Kidney (tissue), 14 donors: Measurements from ENCODE around the gene HS3ST6. TPM values are rescaled to one million over a fixed set of nuclear protein-coding genes. Genes with fewer than 3 reads are reported as not detected.
"Not testable (repeated sequence)": the region's sequence is repeated elsewhere in the genome, so short reads cannot be mapped to it uniquely, and the experiment has no call there.

Experiments
- DNase-seq, 5 donors: peaks; one replicate each; pipeline ENCODE4 v3.0.0-alpha.2; 2013 to 2020
- FAIRE-seq: peaks from 2 replicates; lab custom pipeline; 2012; peaks lifted over from hg19 to GRCh38; lab: Jason Lieb, UNC
- H3K27ac ChIP-seq, 2 donors: one replicate each; pipeline ENCODE4 v1.7.0; 2013; ENCODE audit warnings: low read depth in 2 of 2, low read length in 2 of 2, inconsistent platforms in 1 of 2
- H3K27me3 ChIP-seq: one replicate; pipeline ENCODE4 v1.7.1; 2013; ENCODE audit warnings: low read length, inconsistent platforms; ENCODE audit not compliant: control insufficient read depth, insufficient read depth
- H3K36me3 ChIP-seq, 3 donors: one replicate each; pipeline versions ENCODE4 v1.7.0 to v1.7.1; 2013; ENCODE audit warnings: low read length in 3 of 3, control low read depth in 1 of 3, inconsistent platforms in 1 of 3; ENCODE audit not compliant: insufficient read depth in 3 of 3, control insufficient read depth in 2 of 3
- H3K4me1 ChIP-seq, 3 donors: one replicate each; pipeline versions ENCODE4 v1.7.0 to v1.7.1; 2013; ENCODE audit warnings: low read length in 3 of 3, inconsistent platforms in 1 of 3, low read depth in 1 of 3; ENCODE audit not compliant: control insufficient read depth in 2 of 3, insufficient read depth in 2 of 3
- H3K4me3 ChIP-seq, 3 donors: one replicate each; pipeline versions ENCODE4 v1.7.0 to v1.8.1; 2013; ENCODE audit warnings: low read length in 3 of 3, control low read depth in 1 of 3, inconsistent platforms in 1 of 3
- H3K9ac ChIP-seq, 3 donors: one replicate each; pipeline versions ENCODE4 v1.7.0 to v1.7.1; 2013; ENCODE audit warnings: low read length in 3 of 3, control low read depth in 1 of 3, inconsistent platforms in 1 of 3
- H3K9me3 ChIP-seq, 3 donors: one replicate each; pipeline versions ENCODE4 v1.7.0 to v1.7.1; 2013; ENCODE audit warnings: low read length in 3 of 3, control low read depth in 1 of 3, inconsistent platforms in 1 of 3; ENCODE audit not compliant: control insufficient read depth in 2 of 3, insufficient read depth in 1 of 3
- CTCF ChIP-seq: IDR thresholded peaks from 3 replicates; pipeline ENCODE4 v1.5.1; 2012; ENCODE audit warnings: mild to moderate bottlenecking, moderate library complexity, borderline replicate concordance; ENCODE audit not compliant: insufficient read depth; ENCODE audit errors: extremely low read depth
- intact Hi-C: fragments of 100-400 bp; cut with DNase I; formaldehyde crosslinking; loops from one replicate; pipeline ENCODE4 v1.11.1; 2022
- polyA plus RNA-seq: library from polyadenylated mRNA; stranded (reverse); fragments of 350-450 nt; fragmentation: Illumina TruSeq; extraction: RNeasy Lipid Tissue Mini Kit (QIAGEN cat#74804); gene quantifications from one replicate; pipeline ENCODE4 v1.2.3, GENCODE V29; 2014; ENCODE audit warnings: low read depth, low replicate concordance; ENCODE audit not compliant: insufficient read depth
- total RNA-seq: library from RNA; stranded (reverse); fragmentation: NEBNext Ultra II Directional; extraction: Animal tissue kit (Norgen Biotek cat#: 25700); gene quantifications from one replicate; pipeline ENCODE4 v1.2.1, GENCODE V29; 2021
- donor health status: control.
- donor health status: control.
- donor health status: control.
- donor health status: control.
- donor health status: control.
- donor health status: DM: yes; HTN: yes; CAD: no.
- donor health status: Normal renal cell carcinoma (clear cell type).

Gene HS3ST6
- total and polyA plus RNA-seq, 2 donors from 2014 or later = 0.19 to 0.73 TPM

- intact Hi-C loops = no loop called here
Observed at GRCh38 chr16:1964506-1965395, 46.5 kb upstream of the HS3ST6 start, which contains the start of gene RPS2. TSS of gene RPS2 (minus strand) at chr16:1964826. CDS start at chr16:1964625, 201 bp downstream.

GRCh38 chr16:1963806-1964505 is 45.7 kb upstream of the HS3ST6 start:
- peak; percentile 54 to 85 (median 61) for DNase-seq
- peak overlapping the region; percentile 45 to 93 (median 71) for H3K9ac ChIP-seq
- H3K36me3 ChIP-seq = peaks cover 0 to 6% (median 6%) of the 10 kb centered on the region in 3 donors
- peaks cover 0 to 20% (median 18%) of the 10 kb centered on the region in 3 donors for H3K4me1 ChIP-seq
- TF ChIP-seq CTCF = no peak
- H3K4me3 ChIP-seq = peak overlapping the region; percentile 61 to 80 (median 76)
- no peaks in the 10 kb centered on the region for H3K9me3 ChIP-seq
- no peak for FAIRE-seq
- H3K27ac ChIP-seq = peak overlapping the region; percentile 93 to 95
- H3K27me3 ChIP-seq = no peaks in the 10 kb centered on the region
- intact Hi-C loops = no loop called here

More at GRCh38 chr16:1964506-1965395, 46.5 kb upstream of the HS3ST6 start, which contains the start of gene RPS2:
- DNase-seq (peak; percentile 99 to 100 (median 99)), FAIRE-seq (peak; percentile 95)
- Histone ChIP-seq H3K36me3 (peaks cover 0 to 6% (median 6%) of the 10 kb centered on the region in 3 donors), H3K27me3 (no peaks in the 10 kb centered on the region), H3K4me3 (peak within 1 kb of the TSS; percentile 73 to 86 (median 76)), H3K27ac (peak within 1 kb of the TSS; percentile 93 to 95), H3K9ac (peak within 1 kb of the TSS; percentile 55 to 96 (median 93)), H3K4me1 (peaks cover 0 to 20% (median 17%) of the 10 kb centered on the region in 3 donors), H3K9me3 (no peaks in the 10 kb centered on the region)
- TF ChIP-seq CTCF = no peak

GRCh38 chr16:1962161-1963153 is 44.2 kb upstream of the HS3ST6 start:
- intact Hi-C loops, H3K27ac ChIP-seq, H3K9me3 ChIP-seq, H3K36me3 ChIP-seq, H3K4me3 ChIP-seq, H3K27me3 ChIP-seq, DNase-seq, H3K9ac ChIP-seq, FAIRE-seq: not testable (repeated sequence)
- H3K4me1 ChIP-seq = peaks cover 0 to 21% (median 20%) of the 10 kb centered on the region in 3 donors
